ENCODE measurements around the gene SOCS7.

Gene SOCS7

GRCh38 chr17:38338053-38338452, 13.6 kb upstream of the SOCS7 start:
- DNase-seq, result peak; percentile 6

GRCh38 chr17:38338535-38338934, 13.1 kb upstream of the SOCS7 start:
- DNase-seq, result no peak

GRCh38 chr17:38339891-38340290, 11.8 kb upstream of the SOCS7 start:
- no peak for DNase-seq

GRCh38 chr17:38341035-38341721, 10.5 kb upstream of the SOCS7 start:
- peak; percentile 77 for DNase-seq

- DNase-seq, result no peak
Measured at GRCh38 chr17:38342886-38343607, 8.6 kb upstream of the SOCS7 start.

GRCh38 chr17:38343608-38344419, 7.8 kb upstream of the SOCS7 start, which contains the start of gene GPR179:
TSS of gene GPR179 (minus strand) at chr17:38343956. CDS start at chr17:38343789, 167 bp downstream.
- DNase-seq, result peak; percentile 39

GRCh38 chr17:38344420-38344745, 7.3 kb upstream of the SOCS7 start:
- DNase-seq, result no peak

- no peak for DNase-seq
Measured at GRCh38 chr17:38345743-38346142, 5.9 kb upstream of the SOCS7 start.

- peak; percentile 86 for DNase-seq
Measured at GRCh38 chr17:38349097-38349730, 2.4 kb upstream of the SOCS7 start.

GRCh38 chr17:38350035-38350434, 1.6 kb upstream of the SOCS7 start:
- no peak for DNase-seq

GRCh38 chr17:38352245-38353085, 821 bp downstream of the SOCS7 start:
- DNase-seq, result no peak

GRCh38 chr17:38353086-38353604, 1.5 kb downstream of the SOCS7 start:
- DNase-seq, result no peak

- no peak for DNase-seq
Measured at GRCh38 chr17:38353668-38354067, 2.0 kb downstream of the SOCS7 start.

GRCh38 chr17:38354466-38354865, 2.8 kb downstream of the SOCS7 start:
- DNase-seq, result no peak

- no peak for DNase-seq
Measured at GRCh38 chr17:38355251-38355650, 3.6 kb downstream of the SOCS7 start.

GRCh38 chr17:38357486-38358123, 6.0 kb downstream of the SOCS7 start:
- no peak for DNase-seq

- DNase-seq, result peak; percentile 9
Measured at GRCh38 chr17:38358586-38359513, 7.2 kb downstream of the SOCS7 start.

- DNase-seq, result no peak
Measured at GRCh38 chr17:38361694-38362465, 10.2 kb downstream of the SOCS7 start.

GRCh38 chr17:38363016-38363415, 11.4 kb downstream of the SOCS7 start:
- DNase-seq, result no peak

- DNase-seq, result no peak
Measured at GRCh38 chr17:38364741-38365140, 13.1 kb downstream of the SOCS7 start.
